Activated CD4-positive, alpha-beta memory T cell treated with anti-CD3 and anti-CD28 coated beads for 36 hours (primary cell): Measurements from ENCODE around the gene VAV3. TPM values are rescaled to one million over a fixed set of nuclear protein-coding genes. Genes with fewer than 3 reads are reported as not detected.

Experiments
- CTCF ChIA-PET: fragments of 350-600 bp; sonication (Branson Sonifier 250); formaldehyde crosslinking; loops from one replicate; lab custom pipeline; 2021; ENCODE audit warnings: antibody characterized with exemption, inconsistent platforms; lab: Charles Lee
- POLR2A ChIA-PET: fragments of 350-600 bp; sonication (Branson Sonifier 250); formaldehyde crosslinking; loops from one replicate; lab custom pipeline; 2021; ENCODE audit warnings: antibody characterized with exemption; lab: Charles Lee
- DNase-seq: peaks from one replicate; pipeline ENCODE4 v3.0.0-alpha.2; 2020
- H3K27ac Mint-ChIP-seq: one replicate; pipeline ENCODE4 v1.8.0; 2021; ENCODE audit warnings: mixed read lengths
- H3K27me3 Mint-ChIP-seq: one replicate; pipeline ENCODE4 v1.8.0; 2021; ENCODE audit warnings: mixed read lengths
- H3K36me3 Mint-ChIP-seq: one replicate; pipeline ENCODE4 v1.8.0; 2021; ENCODE audit warnings: mixed read lengths
- H3K4me1 Mint-ChIP-seq: one replicate; pipeline ENCODE4 v1.8.0; 2021; ENCODE audit warnings: low read depth, mixed read lengths
- H3K4me3 Mint-ChIP-seq: one replicate; pipeline ENCODE4 v1.8.0; 2021; ENCODE audit warnings: mild to moderate bottlenecking, mixed read lengths
- H3K9me3 Mint-ChIP-seq: one replicate; pipeline ENCODE4 v1.8.0; 2021; ENCODE audit warnings: mixed read lengths
- intact Hi-C: fragments of 100-400 bp; cut with micrococcal nuclease; formaldehyde crosslinking; loops from one replicate; pipeline ENCODE4 v1.15.1; 2023
- total RNA-seq, 2 experiments: library from RNA; stranded (reverse); gene quantifications; one replicate each; pipeline ENCODE4 v1.2.3, GENCODE V29; 2021

The VAV3 gene
- total RNA-seq, 2 experiments from 2014 or later = 2.3 to 3.3 TPM

DNA sequence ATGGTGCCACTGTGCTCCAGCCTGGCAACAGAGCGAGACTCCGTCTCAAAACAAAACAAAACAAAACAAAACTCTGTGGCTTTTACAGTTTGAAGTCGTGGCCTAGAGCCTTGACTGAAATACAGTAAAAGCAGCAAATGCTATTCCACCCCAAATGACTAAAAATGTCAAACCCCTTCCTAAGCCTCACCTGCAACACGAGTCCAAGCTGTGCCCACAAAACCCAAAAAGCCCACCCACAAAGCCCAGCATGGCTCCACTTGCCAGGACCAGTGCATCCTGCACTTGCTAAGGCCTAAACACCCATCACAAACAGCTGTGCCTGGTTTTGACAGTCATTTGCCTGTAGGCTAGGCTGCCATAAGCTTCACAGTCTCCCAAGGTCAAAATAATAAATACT is 21.3 kb downstream of the VAV3 start:
- POLR2A ChIA-PET = no interaction called here
- Mint-ChIP-seq H3K36me3 (no peaks in the 10 kb centered on the region), H3K4me1 (peaks cover 13% of the 10 kb centered on the region), H3K27me3 (peaks cover 1% of the 10 kb centered on the region), H3K4me3 (no peak overlapping the region), H3K27ac (no peak overlapping the region), H3K9me3 (no peaks in the 10 kb centered on the region)
- CTCF ChIA-PET = no interaction called here
- intact Hi-C loops = no loop called here
- no peak for DNase-seq

DNA sequence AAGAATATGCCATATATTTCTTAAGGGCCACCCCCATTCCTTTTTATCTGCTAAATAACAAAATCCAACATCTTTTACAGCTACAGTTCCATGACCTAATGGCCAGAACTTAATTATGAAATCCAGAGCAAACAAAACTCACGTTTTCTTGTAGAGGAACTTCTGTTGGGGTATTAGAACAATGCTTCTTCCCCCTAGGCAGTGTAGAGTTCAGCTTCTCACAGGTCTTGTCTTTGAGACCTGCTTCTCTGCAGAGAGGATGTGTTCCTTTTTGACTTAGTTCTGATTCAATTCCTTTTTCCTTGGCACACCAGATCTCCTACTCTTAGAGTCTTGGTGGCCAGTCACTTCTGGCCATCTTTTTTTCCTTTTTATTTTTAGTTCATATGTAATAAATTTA is 22.2 kb downstream of the VAV3 start:
- Mint-ChIP-seq H3K27ac (no peak overlapping the region), H3K9me3 (no peaks in the 10 kb centered on the region), H3K36me3 (no peaks in the 10 kb centered on the region), H3K27me3 (peaks cover 1% of the 10 kb centered on the region), H3K4me1 (peaks cover 15% of the 10 kb centered on the region), H3K4me3 (no peak overlapping the region)
- intact Hi-C loops = no loop called here
- POLR2A ChIA-PET = no interaction called here
- no peak for DNase-seq
- CTCF ChIA-PET = no interaction called here

GRCh38 chr1:107941531-107941930 is 23.4 kb downstream of the VAV3 start:
- ChIA-PET CTCF (interaction anchor here (0.6 kb wide), 1 partner anchor 26 kb away, joined by 3 read pairs; no protein-coding TSS in a partner anchor), POLR2A (no interaction called here)
- H3K4me3 Mint-ChIP-seq = no peak overlapping the region
- no peaks in the 10 kb centered on the region for H3K9me3 Mint-ChIP-seq
- H3K27ac Mint-ChIP-seq = no peak overlapping the region
- H3K36me3 Mint-ChIP-seq = no peaks in the 10 kb centered on the region
- peaks cover 1% of the 10 kb centered on the region for H3K27me3 Mint-ChIP-seq
- peaks cover 25% of the 10 kb centered on the region for H3K4me1 Mint-ChIP-seq
- intact Hi-C loops = no loop called here
- DNase-seq = no peak

DNA sequence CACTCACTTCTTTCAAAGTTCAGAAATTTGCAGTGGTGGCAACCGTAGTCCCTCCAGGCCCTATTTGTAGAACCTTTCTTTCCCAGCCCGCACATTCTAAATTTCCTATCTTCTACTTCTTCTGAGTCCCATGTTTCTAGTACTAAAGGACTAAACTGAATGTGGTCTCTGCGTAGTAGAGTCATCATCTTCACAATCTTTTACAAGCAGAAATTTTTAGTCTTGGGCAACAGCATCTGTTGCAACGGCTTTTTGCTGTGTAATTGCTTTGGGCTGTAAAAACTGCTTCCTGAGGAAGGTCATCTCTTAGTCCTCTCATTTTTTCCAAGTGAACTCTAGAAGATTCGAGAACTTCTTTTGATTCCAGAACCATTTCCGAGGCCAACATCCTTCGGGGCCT is 23.9 kb downstream of the VAV3 start:
- CTCF ChIA-PET = interaction anchor here (0.6 kb wide), 1 partner anchor 27 kb away, joined by 3 read pairs; no protein-coding TSS in a partner anchor
- peaks cover 28% of the 10 kb centered on the region for H3K4me1 Mint-ChIP-seq
- POLR2A ChIA-PET = no interaction called here

GRCh38 chr1:107940701-107941100 is 24.3 kb downstream of the VAV3 start:
- CTCF ChIA-PET = interaction anchor here (1.2 kb wide), 1 partner anchor 184 kb away, joined by 3 read pairs; no protein-coding TSS in a partner anchor
- intact Hi-C loops = no loop called here

More for the DNA sequence above, 23.9 kb downstream of the VAV3 start:
- Mint-ChIP-seq H3K27me3 (peaks cover 1% of the 10 kb centered on the region), H3K36me3 (no peaks in the 10 kb centered on the region), H3K9me3 (no peaks in the 10 kb centered on the region), H3K4me3 (no peak overlapping the region), H3K27ac (no peak overlapping the region)
- intact Hi-C loops = no loop called here
- no peak for DNase-seq

DNA sequence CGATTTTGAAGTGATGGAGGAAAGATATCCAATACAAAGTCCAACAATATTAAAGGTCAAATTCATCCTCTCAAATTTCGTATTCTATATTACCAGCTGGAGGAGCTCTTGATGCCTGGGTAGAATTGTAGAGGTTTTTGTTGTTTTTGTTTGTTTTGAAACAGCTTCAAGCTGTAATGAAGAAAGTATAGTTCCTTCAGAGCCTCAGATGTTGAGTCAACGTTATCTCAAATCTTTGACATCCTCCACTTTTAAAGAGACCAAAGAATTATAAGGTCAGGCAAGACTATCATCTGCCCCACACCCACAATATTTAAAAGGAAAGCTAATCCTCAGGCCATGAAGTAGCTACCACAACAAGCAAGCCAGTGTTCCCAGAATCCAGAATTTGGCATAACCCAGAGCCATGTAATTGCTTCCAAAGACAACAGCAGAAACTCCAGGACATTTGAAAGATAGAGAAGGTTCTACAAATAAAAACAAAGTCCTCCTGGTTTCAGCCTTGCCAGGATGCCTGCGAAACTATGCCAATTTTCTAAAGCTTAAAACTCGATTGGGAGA is 24.9 kb downstream of the VAV3 start:
- no peak for DNase-seq
- no peak overlapping the region for H3K27ac Mint-ChIP-seq
- intact Hi-C loops = no loop called here
- H3K4me1 Mint-ChIP-seq = peaks cover 36% of the 10 kb centered on the region
- no peak overlapping the region for H3K4me3 Mint-ChIP-seq
- no peaks in the 10 kb centered on the region for H3K9me3 Mint-ChIP-seq
- H3K36me3 Mint-ChIP-seq = no peaks in the 10 kb centered on the region
- CTCF ChIA-PET = interaction anchor here (1.2 kb wide), 1 partner anchor 185 kb away, joined by 3 read pairs; no protein-coding TSS in a partner anchor
- POLR2A ChIA-PET = no interaction called here
- H3K27me3 Mint-ChIP-seq = no peaks in the 10 kb centered on the region

More at GRCh38 chr1:107940701-107941100, 24.3 kb downstream of the VAV3 start:
- Mint-ChIP-seq H3K4me1 (peaks cover 30% of the 10 kb centered on the region), H3K4me3 (no peak overlapping the region), H3K9me3 (no peaks in the 10 kb centered on the region), H3K27me3 (no peaks in the 10 kb centered on the region), H3K36me3 (no peaks in the 10 kb centered on the region), H3K27ac (no peak overlapping the region)
- POLR2A ChIA-PET = no interaction called here
- DNase-seq = no peak

DNA sequence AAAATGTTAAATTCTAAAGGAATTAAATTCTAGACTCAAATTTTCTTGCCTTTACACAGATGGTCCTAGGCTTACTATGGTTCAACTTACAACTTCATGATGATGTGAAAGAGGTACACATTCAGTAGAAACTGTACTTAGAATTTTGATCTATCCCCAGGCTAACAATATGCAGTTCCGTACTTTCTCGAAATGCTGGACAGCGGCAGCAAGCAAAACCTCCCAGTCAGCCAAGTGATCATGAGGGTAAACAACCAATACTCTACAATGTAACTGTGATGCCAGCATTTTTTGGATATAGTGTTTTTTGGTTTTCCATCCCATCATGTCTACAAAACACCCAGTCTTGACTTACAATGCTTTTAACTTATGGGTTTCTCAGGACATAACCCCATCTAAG is 25.7 kb downstream of the VAV3 start:
- Mint-ChIP-seq H3K4me3 (no peak overlapping the region), H3K4me1 (peaks cover 45% of the 10 kb centered on the region)

DNA sequence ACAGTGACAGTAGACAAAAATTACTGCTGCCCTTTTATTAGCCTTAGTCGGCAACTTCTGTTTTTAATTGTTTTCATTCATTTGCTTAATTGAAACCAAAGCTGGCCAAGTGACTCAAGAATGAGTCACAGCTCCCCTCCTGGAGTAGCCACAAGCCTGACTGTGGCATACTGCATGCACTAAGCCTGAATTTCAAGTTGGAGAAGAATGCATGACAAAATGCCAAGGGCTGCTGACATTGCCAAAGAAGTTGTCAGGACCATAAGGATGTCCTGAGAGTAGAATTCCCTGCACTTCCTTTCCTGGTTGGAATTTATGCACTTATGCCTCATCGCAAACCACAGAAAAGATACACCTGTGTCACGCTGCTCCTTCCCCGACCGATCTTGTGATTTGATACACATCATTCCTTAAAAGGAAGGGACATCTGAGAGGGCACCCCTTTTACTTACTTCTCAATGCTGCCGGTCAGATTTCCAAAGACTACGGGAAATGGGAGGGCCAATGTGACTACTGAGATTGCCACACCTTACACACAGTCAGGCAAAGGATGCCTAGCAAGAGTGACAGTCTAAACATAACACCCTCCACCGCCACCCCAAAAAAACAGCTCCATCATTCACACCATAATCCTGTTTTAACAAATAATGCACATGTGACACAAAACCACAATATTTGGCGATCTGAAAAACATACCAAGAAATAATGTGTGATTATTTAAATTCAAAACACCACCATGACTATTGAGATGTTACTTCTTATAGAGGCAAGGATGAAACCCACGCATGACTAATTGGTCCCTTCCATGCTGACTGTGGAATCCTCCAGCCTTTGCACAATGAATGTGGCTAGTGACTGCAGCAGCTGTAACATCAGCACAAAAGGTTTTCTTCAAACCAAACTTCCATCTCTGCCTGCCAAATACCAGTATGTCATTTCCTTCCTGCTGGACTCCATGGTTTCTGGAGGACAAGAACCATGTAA is 28.2 kb downstream of the VAV3 start:
- CTCF ChIA-PET = interaction anchor here (1.1 to 1.2 kb wide), 2 partner anchors 27 to 154 kb away, joined by 3 read pairs; no protein-coding TSS in a partner anchor
- Mint-ChIP-seq H3K9me3 (no peaks in the 10 kb centered on the region), H3K36me3 (no peaks in the 10 kb centered on the region), H3K4me1 (peaks cover 44% of the 10 kb centered on the region), H3K4me3 (peak overlapping the region; percentile 49), H3K27me3 (no peaks in the 10 kb centered on the region), H3K27ac (peak overlapping the region; percentile 64)
- intact Hi-C loops = loop anchor here (1.0 to 10.0 kb wide), 6 partner anchors 14 to 628 kb away; partner anchors contain the start of gene EEIG2
- DNase-seq = peak; percentile 72
- POLR2A ChIA-PET = interaction anchor here (1.2 to 1.7 kb wide), 2 partner anchors 27 to 29 kb away, joined by 3 to 10 read pairs; no protein-coding TSS in a partner anchor

More for the DNA sequence above, 25.7 kb downstream of the VAV3 start:
- no peak for DNase-seq
- Mint-ChIP-seq H3K27me3 (no peaks in the 10 kb centered on the region), H3K9me3 (no peaks in the 10 kb centered on the region), H3K27ac (no peak overlapping the region), H3K36me3 (no peaks in the 10 kb centered on the region)
- POLR2A ChIA-PET = no interaction called here
- CTCF ChIA-PET = interaction anchor here (0.6 kb wide), 1 partner anchor 27 kb away, joined by 3 read pairs; no protein-coding TSS in a partner anchor
- intact Hi-C loops = loop anchor here (10.0 kb wide), 1 partner anchor 626 kb away; the partner anchor contains the start of gene EEIG2

GRCh38 chr1:107935396-107936064 is 29.4 kb downstream of the VAV3 start:
- H3K9me3 Mint-ChIP-seq = no peaks in the 10 kb centered on the region
- ChIA-PET POLR2A (interaction anchor here (1.0 kb wide), 1 partner anchor 30 kb away, joined by 3 read pairs; no protein-coding TSS in a partner anchor), CTCF (interaction anchor here (2.7 to 3.8 kb wide), 2 partner anchors 29 to 153 kb away, joined by 8 to 13 read pairs; partner anchors contain the start of gene VAV3)
- H3K4me1 Mint-ChIP-seq = peaks cover 45% of the 10 kb centered on the region
- no peaks in the 10 kb centered on the region for H3K36me3 Mint-ChIP-seq
- intact Hi-C loops = loop anchor here (1.0 to 10.0 kb wide), 6 partner anchors 28 to 629 kb away; partner anchors contain the start of gene EEIG2
- peak overlapping the region; percentile 45 for H3K4me3 Mint-ChIP-seq
- H3K27me3 Mint-ChIP-seq = no peaks in the 10 kb centered on the region
- peak; percentile 70 for DNase-seq
- H3K27ac Mint-ChIP-seq = peak overlapping the region; percentile 71

- no peaks in the 10 kb centered on the region for H3K27me3 Mint-ChIP-seq
- POLR2A ChIA-PET = interaction anchor here (1.0 to 1.2 kb wide), 2 partner anchors 30 to 31 kb away, joined by 3 to 5 read pairs; no protein-coding TSS in a partner anchor
- intact Hi-C loops = loop anchor here (2.0 to 10.0 kb wide), 2 partner anchors 56 to 630 kb away; partner anchors contain the start of gene EEIG2
- CTCF ChIA-PET = interaction anchor here (2.7 to 3.8 kb wide), 2 partner anchors 30 to 152 kb away, joined by 8 to 13 read pairs; partner anchors contain the start of gene VAV3
- DNase-seq = no peak
- peaks cover 52% of the 10 kb centered on the region for H3K4me1 Mint-ChIP-seq
- no peaks in the 10 kb centered on the region for H3K36me3 Mint-ChIP-seq
- H3K9me3 Mint-ChIP-seq = no peaks in the 10 kb centered on the region
- peak overlapping the region; percentile 45 for H3K4me3 Mint-ChIP-seq
- peak overlapping the region; percentile 71 for H3K27ac Mint-ChIP-seq
Observed at GRCh38 chr1:107934578-107934977, 30.4 kb downstream of the VAV3 start.

DNA sequence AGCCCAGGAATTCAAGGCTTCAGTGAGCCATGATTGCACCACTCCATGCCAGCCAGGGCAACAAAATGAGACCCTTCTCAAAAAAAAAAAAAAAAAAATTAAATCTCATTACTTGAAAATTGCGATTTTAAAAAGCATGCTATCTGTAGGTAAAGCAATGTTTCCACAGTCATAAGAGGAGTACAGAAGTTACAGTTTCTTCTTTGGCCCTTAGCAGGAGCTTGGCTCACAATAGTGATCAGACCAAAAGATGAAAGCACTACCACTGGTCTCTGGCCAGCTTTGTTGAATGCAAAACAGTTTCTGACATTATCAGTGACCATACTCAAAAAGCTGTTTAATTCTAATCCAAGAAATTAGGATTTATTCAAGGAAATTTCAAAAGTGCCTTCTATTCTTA is 31.2 kb downstream of the VAV3 start:
- no peak overlapping the region for H3K27ac Mint-ChIP-seq
- H3K9me3 Mint-ChIP-seq = no peaks in the 10 kb centered on the region
- intact Hi-C loops = loop anchor here (2.0 to 10.0 kb wide), 2 partner anchors 55 to 631 kb away; partner anchors contain the start of gene EEIG2
- ChIA-PET CTCF (interaction anchor here (2.7 to 3.8 kb wide), 2 partner anchors 31 to 152 kb away, joined by 8 to 13 read pairs; partner anchors contain the start of gene VAV3), POLR2A (interaction anchor here (0.6 to 1.2 kb wide), 4 partner anchors 22 to 72 kb away, joined by 3 to 5 read pairs (median 4); no protein-coding TSS in a partner anchor)
- no peak overlapping the region for H3K4me3 Mint-ChIP-seq
- no peaks in the 10 kb centered on the region for H3K36me3 Mint-ChIP-seq
- peaks cover 2% of the 10 kb centered on the region for H3K27me3 Mint-ChIP-seq
- H3K4me1 Mint-ChIP-seq = peaks cover 54% of the 10 kb centered on the region
- no peak for DNase-seq
